B cell (primary cell): ENCODE measurements around the gene TIAM2. TPM values are rescaled to one million over a fixed set of nuclear protein-coding genes. Genes with fewer than 3 reads are reported as not detected.

ENCODE experiments used
- ATAC-seq: fragments of 200-7000 bp; cut with Tn5 transposase; one replicate; pipeline ENCODE4 v1.10.0; 2021; ENCODE audit warnings: low read depth, mild to moderate bottlenecking, moderate number of reproducible peaks, moderate library complexity
- CTCF ChIA-PET: fragments of 350-600 bp; sonication (Branson Sonifier 250); formaldehyde crosslinking; loops from one replicate; lab custom pipeline; 2021; ENCODE audit warnings: antibody characterized with exemption, inconsistent platforms; lab: Charles Lee
- POLR2A ChIA-PET: fragments of 350-600 bp; sonication (Branson Sonifier 250); formaldehyde crosslinking; loops from one replicate; lab custom pipeline; 2021; ENCODE audit warnings: antibody characterized with exemption; lab: Charles Lee
- DNase-seq: peaks from one replicate; pipeline ENCODE4 v3.0.0; 2013
- H2AFZ ChIP-seq: 2 replicates; pipeline ENCODE4 v1.6.1; 2012; ENCODE audit warnings: mild to moderate bottlenecking, low read depth, low read length; ENCODE audit not compliant: insufficient read depth, poor library complexity, severe bottlenecking
- H3K27ac ChIP-seq, 2 donors: 1 replicate in 1 of 2; 2 replicates in 1 of 2; pipeline ENCODE4 v1.5.1; 2012 to 2013; ENCODE audit warnings: low read length in 2 of 2, mild to moderate bottlenecking in 2 of 2, moderate library complexity in 1 of 2
- H3K27me3 ChIP-seq, 4 experiments: fragments of 200-600 bp in 1 of 4; sonication (generic) in 1 of 4; replicated peaks in 1 of 4; 1 replicate in 2 of 4; 2 replicates in 2 of 4; pipeline versions ENCODE4 v1.6.1 to v1.7.0; 2013 to 2016; ENCODE audit warnings: low read length in 3 of 4, mild to moderate bottlenecking in 2 of 4, mixed read lengths in 1 of 4, moderate library complexity in 1 of 4; ENCODE audit not compliant: insufficient read depth in 4 of 4, control insufficient read depth in 3 of 4; ENCODE audit errors: control extremely low read depth in 1 of 4
- H3K36me3 ChIP-seq, 2 experiments: replicated peaks in 1 of 2; 1 replicate in 1 of 2; 2 replicates in 1 of 2; pipeline versions ENCODE4 v1.6.1 to v1.7.1; 2013; ENCODE audit warnings: low read length in 1 of 2; ENCODE audit not compliant: insufficient read depth in 2 of 2, control insufficient read depth in 1 of 2; ENCODE audit errors: control extremely low read depth in 1 of 2, extremely low read depth in 1 of 2
- H3K4me1 ChIP-seq, 2 donors: fragments of 200-600 bp in 1 of 2; sonication (generic) in 1 of 2; 1 replicate in 1 of 2; 2 replicates in 1 of 2; pipeline versions ENCODE4 v1.5.1 to v1.6.1; 2013 to 2017; ENCODE audit warnings: low read length in 2 of 2; ENCODE audit not compliant: control insufficient read depth in 2 of 2, insufficient read depth in 2 of 2
- H3K4me2 ChIP-seq: replicated peaks from 2 replicates; pipeline ENCODE3; 2012; ENCODE audit warnings: mild to moderate bottlenecking, low read depth, low read length; ENCODE audit not compliant: poor library complexity, severe bottlenecking
- H3K4me3 ChIP-seq, 5 experiments: fragments of 200-600 bp in 1 of 5; sonication (generic) in 1 of 5; 1 replicate in 3 of 5; 2 replicates in 2 of 5; pipeline versions ENCODE4 v1.5.1 to v1.7.0; 2011 to 2016; ENCODE audit warnings: low read length in 4 of 5, mild to moderate bottlenecking in 4 of 5, low read depth in 2 of 5, control low read depth in 1 of 5, moderate library complexity in 1 of 5; ENCODE audit not compliant: insufficient read depth in 1 of 5; ENCODE audit errors: control extremely low read depth in 1 of 5, extremely low read depth in 1 of 5
- H3K79me2 ChIP-seq: fragments of 200-600 bp; sonication (generic); one replicate; pipeline ENCODE4 v1.6.0; 2016; ENCODE audit warnings: low read length; ENCODE audit not compliant: control insufficient read depth, insufficient read depth
- H3K9ac ChIP-seq: fragments of 200-600 bp; sonication (generic); 2 replicates; pipeline ENCODE4 v1.6.1; 2017; ENCODE audit warnings: mild to moderate bottlenecking, low read length, moderate library complexity
- H3K9me3 ChIP-seq, 3 donors: one replicate each; pipeline versions ENCODE4 v1.6.1 to v1.7.1; 2013; ENCODE audit warnings: low read length in 2 of 3; ENCODE audit not compliant: control insufficient read depth in 2 of 3, insufficient read depth in 1 of 3; ENCODE audit errors: control extremely low read depth in 1 of 3
- H4K20me1 ChIP-seq: 2 replicates; pipeline ENCODE4 v1.6.0; 2012; ENCODE audit warnings: mild to moderate bottlenecking, low read length; ENCODE audit not compliant: insufficient read depth, control insufficient read depth, poor library complexity, severe bottlenecking
- H3K27ac Mint-ChIP-seq: one replicate; pipeline ENCODE4 v1.8.0; 2021; ENCODE audit warnings: mixed read lengths
- H3K27me3 Mint-ChIP-seq: one replicate; pipeline ENCODE4 v1.8.0; 2021; ENCODE audit warnings: mixed read lengths
- H3K4me1 Mint-ChIP-seq: one replicate; pipeline ENCODE4 v1.8.0; 2021; ENCODE audit warnings: mixed read lengths
- H3K4me3 Mint-ChIP-seq: one replicate; pipeline ENCODE4 v1.8.0; 2021; ENCODE audit warnings: mixed read lengths
- H3K9me3 Mint-ChIP-seq: one replicate; pipeline ENCODE4 v1.8.0; 2022; ENCODE audit warnings: mixed read lengths; ENCODE audit not compliant: insufficient read depth
- EZH2 ChIP-seq: IDR thresholded peaks from 2 replicates; pipeline ENCODE4 v1.6.1; 2012; ENCODE audit warnings: borderline replicate concordance, low read depth, mild to moderate bottlenecking, moderate library complexity, low read length; ENCODE audit not compliant: insufficient read depth, poor library complexity, severe bottlenecking
- WGBS: methylation state at CpG from one replicate; pipeline ENCODE4 v1.1.5; 2013; ENCODE audit warnings: missing lambda C conversion rate; ENCODE audit not compliant: insufficient coverage; 5-methylcytosine and 5-hydroxymethylcytosine counted together
- intact Hi-C: fragments of 100-400 bp; cut with micrococcal nuclease; formaldehyde crosslinking; loops from one replicate; pipeline ENCODE4 v1.10.0; 2022
- polyA plus RNA-seq: library from polyadenylated mRNA; depleted of rRNA; stranded (reverse); fragments of >200 nt; gene quantifications from 2 replicates; pipeline ENCODE4 v1.2.3, GENCODE V29; 2012
- total RNA-seq, 2 donors: library from RNA; stranded (reverse); fragments of 120-200 nt in 1 of 2; gene quantifications; 1 replicate in 1 of 2; 2 replicates in 1 of 2; pipeline versions ENCODE4 v1.2.3 to v1.2.4, GENCODE V29; 2013 to 2022
- TF ChIP-seq, protein P1 (sequence below): fragments of 200-600 bp; IDR thresholded peaks from one replicate; pipeline ENCODE4 v1.8.0; 2022; ENCODE audit warnings: antibody characterized with exemption, mild to moderate bottlenecking

TIAM2 gene
- total and polyA plus RNA-seq, 2 donors (not counting 1 experiment from before 2014, with no cell fraction given), result 13.1 to 18.8 TPM

DNA sequence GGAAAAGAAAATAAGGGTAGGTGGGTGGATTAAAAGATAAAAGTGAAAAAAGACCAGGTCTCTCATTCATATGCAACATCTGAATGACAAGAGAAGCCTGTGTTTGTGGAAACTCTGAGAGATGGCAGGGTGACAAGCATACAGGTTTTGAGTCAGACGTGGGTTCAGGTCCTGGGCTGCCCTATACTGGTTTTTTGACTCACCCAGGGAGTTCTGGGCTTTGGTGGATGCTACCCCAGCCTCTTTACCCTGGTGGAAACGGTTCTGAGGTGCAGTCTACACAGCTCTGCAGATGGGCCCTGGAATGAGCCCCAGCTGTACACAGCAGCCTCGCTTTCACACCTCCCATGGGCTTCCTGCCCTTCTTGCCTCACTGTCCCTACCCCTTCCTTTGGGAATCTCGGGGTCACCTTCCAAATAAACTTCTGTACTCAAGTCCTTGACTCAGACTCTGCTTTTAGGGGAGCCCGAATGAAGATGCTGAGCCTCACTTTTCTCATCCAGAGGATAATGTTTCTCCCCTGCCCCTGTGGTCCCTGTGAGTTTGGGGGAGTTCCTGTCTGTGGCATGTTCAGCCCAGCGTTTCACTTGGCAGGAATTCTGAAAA, 191.0 kb downstream of the TIAM2 start:
- Histone ChIP-seq H4K20me1 (no peaks in the 10 kb centered on the region), H3K27ac (peak overlapping the region in 1 of 2 donors; percentile 10), H3K4me3 (no peak overlapping the region), H3K9ac (no peak overlapping the region), H2AFZ (no peak overlapping the region), H3K36me3 (no peaks in the 10 kb centered on the region), H3K27me3 (no peaks in the 10 kb centered on the region), H3K4me2 (peak overlapping the region; percentile 27), H3K4me1 (peaks cover 21 to 37% of the 10 kb centered on the region in 2 donors), H3K79me2 (no peaks in the 10 kb centered on the region), H3K9me3 (no peaks in the 10 kb centered on the region)
- ChIA-PET CTCF (interaction anchor here (0.9 to 1.5 kb wide), 2 partner anchors 8 to 9 kb away, joined by 3 to 7 read pairs; no protein-coding TSS in a partner anchor), POLR2A (no interaction called here)
- H3K27me3 Mint-ChIP-seq, result peaks cover 4% of the 10 kb centered on the region
- peak overlapping the region; percentile 18 for H3K4me3 Mint-ChIP-seq
- ATAC-seq, result no peak
- peak overlapping the region; percentile 33 for H3K27ac Mint-ChIP-seq
- intact Hi-C loops, result no loop called here
- WGBS, result 77% methylated on average over 4 of the region's 6 CpGs
- no peak for DNase-seq
- TF ChIP-seq, protein P1, sequence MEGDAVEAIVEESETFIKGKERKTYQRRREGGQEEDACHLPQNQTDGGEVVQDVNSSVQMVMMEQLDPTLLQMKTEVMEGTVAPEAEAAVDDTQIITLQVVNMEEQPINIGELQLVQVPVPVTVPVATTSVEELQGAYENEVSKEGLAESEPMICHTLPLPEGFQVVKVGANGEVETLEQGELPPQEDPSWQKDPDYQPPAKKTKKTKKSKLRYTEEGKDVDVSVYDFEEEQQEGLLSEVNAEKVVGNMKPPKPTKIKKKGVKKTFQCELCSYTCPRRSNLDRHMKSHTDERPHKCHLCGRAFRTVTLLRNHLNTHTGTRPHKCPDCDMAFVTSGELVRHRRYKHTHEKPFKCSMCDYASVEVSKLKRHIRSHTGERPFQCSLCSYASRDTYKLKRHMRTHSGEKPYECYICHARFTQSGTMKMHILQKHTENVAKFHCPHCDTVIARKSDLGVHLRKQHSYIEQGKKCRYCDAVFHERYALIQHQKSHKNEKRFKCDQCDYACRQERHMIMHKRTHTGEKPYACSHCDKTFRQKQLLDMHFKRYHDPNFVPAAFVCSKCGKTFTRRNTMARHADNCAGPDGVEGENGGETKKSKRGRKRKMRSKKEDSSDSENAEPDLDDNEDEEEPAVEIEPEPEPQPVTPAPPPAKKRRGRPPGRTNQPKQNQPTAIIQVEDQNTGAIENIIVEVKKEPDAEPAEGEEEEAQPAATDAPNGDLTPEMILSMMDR, result no peak
- TF ChIP-seq EZH2, result no peak
- no peaks in the 10 kb centered on the region for H3K9me3 Mint-ChIP-seq
- H3K4me1 Mint-ChIP-seq, result peaks cover 40% of the 10 kb centered on the region

DNA sequence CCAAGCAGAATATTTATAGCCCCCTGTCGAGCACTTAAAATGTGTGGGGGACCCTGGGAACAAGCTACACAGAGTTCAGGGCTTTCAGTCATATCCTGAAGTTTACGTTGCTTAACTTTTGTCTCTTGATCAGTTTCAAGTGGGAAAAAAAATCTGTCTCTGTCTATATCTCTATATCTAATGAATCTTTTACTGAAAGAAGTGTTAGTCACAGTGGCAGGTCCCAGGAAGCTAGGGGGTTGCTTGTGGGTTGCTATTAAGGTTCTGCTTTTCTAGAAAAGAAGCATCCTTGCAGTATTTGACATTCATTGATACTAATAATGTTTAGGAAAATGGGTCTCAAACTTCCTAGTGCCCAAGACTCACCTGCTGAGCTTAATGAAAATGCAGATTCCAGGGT, 192.0 kb downstream of the TIAM2 start:
- WGBS, result 40% methylated on average over 1 of the region's 2 CpGs
- CTCF ChIA-PET, result interaction anchor here (1.1 to 1.5 kb wide), 2 partner anchors 9 to 61 kb away, joined by 3 to 7 read pairs; no protein-coding TSS in a partner anchor
- Mint-ChIP-seq H3K4me1 (peaks cover 32% of the 10 kb centered on the region), H3K27ac (no peak overlapping the region), H3K4me3 (no peak overlapping the region), H3K27me3 (peaks cover 4% of the 10 kb centered on the region), H3K9me3 (no peaks in the 10 kb centered on the region)
- H3K4me2 ChIP-seq, result no peak overlapping the region
- H3K9me3 ChIP-seq, result no peaks in the 10 kb centered on the region
- TF ChIP-seq EZH2, result no peak
- TF ChIP-seq, protein P1, result no peak
- H2AFZ ChIP-seq, result no peak overlapping the region
- ATAC-seq (peak; percentile 24), DNase-seq (no peak)
- H3K27ac ChIP-seq, result no peak overlapping the region
- no peak overlapping the region for H3K9ac ChIP-seq
- H3K36me3 ChIP-seq, result no peaks in the 10 kb centered on the region
- intact Hi-C loops, result no loop called here
- H3K4me1 ChIP-seq, result peaks cover 12 to 32% of the 10 kb centered on the region in 2 donors
- H4K20me1 ChIP-seq, result no peaks in the 10 kb centered on the region
- H3K79me2 ChIP-seq, result no peaks in the 10 kb centered on the region
- POLR2A ChIA-PET, result no interaction called here
- H3K27me3 ChIP-seq, result no peaks in the 10 kb centered on the region
- H3K4me3 ChIP-seq, result no peak overlapping the region
